Choroid plexus epithelial cell (primary cell): Measurements from ENCODE around the gene ME3.

Source experiments
- DNase-seq: peaks from one replicate; pipeline ENCODE4 v3.0.0-alpha.2; 2010; ENCODE audit warnings: low read depth
- H3K4me3 ChIP-seq: 2 replicates; pipeline ENCODE4 v1.5.1; 2011; ENCODE audit warnings: low read depth, mild to moderate bottlenecking, control low read depth, low read length, moderate library complexity
- TF ChIP-seq, protein P1 (sequence below): conservative IDR thresholded peaks from 2 replicates; pipeline ENCODE4 v1.5.1; 2011; ENCODE audit warnings: low read depth, mild to moderate bottlenecking, control low read depth, inconsistent platforms, low read length, moderate library complexity

Gene ME3

DNA sequence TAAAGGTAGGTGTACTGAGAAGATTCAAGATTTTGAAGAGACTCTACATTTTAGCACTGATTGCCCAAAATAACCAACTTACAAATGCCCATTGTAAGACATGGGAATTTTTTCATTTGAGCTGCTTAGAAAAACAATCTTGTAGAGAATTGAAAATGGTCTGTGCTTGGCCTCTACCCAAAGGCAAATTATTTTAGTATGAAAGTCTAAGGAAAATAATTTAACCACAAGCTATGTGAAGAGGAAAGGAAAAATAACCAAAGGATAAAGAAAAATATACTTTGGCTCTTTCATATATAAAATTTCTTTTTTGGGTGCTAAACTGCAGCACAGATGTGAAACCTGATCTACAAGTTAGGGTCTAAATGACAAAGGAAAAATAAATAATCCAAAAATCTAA lies 54.9 kb downstream of the ME3 start:
- peak; percentile 49 for DNase-seq
- TF ChIP-seq, protein P1, sequence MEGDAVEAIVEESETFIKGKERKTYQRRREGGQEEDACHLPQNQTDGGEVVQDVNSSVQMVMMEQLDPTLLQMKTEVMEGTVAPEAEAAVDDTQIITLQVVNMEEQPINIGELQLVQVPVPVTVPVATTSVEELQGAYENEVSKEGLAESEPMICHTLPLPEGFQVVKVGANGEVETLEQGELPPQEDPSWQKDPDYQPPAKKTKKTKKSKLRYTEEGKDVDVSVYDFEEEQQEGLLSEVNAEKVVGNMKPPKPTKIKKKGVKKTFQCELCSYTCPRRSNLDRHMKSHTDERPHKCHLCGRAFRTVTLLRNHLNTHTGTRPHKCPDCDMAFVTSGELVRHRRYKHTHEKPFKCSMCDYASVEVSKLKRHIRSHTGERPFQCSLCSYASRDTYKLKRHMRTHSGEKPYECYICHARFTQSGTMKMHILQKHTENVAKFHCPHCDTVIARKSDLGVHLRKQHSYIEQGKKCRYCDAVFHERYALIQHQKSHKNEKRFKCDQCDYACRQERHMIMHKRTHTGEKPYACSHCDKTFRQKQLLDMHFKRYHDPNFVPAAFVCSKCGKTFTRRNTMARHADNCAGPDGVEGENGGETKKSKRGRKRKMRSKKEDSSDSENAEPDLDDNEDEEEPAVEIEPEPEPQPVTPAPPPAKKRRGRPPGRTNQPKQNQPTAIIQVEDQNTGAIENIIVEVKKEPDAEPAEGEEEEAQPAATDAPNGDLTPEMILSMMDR: no peak
- no peak overlapping the region for H3K4me3 ChIP-seq

DNA sequence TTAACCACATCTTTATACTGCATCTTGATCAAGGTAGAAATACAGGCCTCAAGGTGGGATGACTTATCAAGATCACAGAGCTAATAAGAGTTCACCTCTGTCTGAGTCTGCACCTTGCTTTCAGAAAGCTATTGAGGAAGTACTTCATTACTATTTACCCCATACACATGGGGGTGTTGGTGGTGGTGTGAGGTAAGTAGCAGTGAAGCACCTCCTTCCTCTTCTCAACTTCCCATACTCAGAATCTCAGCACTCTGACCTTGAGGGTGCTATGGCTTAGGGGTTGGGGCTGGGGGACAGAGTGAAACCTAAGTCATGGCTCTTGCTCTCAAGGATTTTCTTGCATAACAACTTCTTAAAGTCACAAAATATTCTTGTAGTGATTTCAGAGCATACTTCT lies 56.9 kb downstream of the ME3 start:
- TF ChIP-seq, protein P1: no peak
- H3K4me3 ChIP-seq: no peak overlapping the region
- DNase-seq: no peak

DNA sequence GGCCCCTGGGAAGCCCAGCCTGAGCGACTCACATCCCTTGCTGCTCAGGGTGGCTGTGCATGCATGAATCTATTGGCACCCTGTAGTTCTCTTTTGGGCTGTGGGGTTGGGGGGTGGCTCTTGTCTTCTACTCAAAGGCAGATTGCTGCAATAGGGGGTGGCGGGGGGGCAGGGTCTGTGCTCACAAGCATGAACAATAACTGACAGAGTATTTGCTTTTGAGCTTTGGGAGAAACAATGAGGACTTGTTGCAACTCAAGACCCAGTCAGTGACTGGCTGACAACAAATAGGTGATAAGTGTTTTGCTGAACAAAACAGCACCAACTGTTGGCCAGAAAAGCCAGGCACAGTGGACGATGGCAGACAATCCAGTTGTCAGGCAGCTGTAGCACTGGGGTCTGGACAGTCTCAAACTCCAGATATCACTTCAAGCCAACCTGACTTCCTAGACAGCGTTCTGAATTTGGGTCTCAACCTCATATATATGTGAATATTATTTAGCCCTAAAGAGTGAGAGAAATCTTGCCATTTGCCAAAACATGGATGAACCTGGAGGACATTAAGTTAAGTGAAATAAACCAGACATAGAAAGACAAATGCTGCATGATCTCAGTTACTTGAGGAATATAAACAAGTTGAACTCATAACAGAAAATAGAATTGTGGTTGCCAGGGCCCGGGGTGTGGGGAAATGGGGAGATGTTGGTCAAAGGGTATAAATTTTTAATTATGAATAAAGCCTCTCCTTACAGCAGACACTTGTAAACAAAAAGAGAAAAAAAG lies 61.7 kb downstream of the ME3 start:
- TF ChIP-seq, protein P1: no peak
- DNase-seq: no peak
- H3K4me3 ChIP-seq: no peak overlapping the region

DNA sequence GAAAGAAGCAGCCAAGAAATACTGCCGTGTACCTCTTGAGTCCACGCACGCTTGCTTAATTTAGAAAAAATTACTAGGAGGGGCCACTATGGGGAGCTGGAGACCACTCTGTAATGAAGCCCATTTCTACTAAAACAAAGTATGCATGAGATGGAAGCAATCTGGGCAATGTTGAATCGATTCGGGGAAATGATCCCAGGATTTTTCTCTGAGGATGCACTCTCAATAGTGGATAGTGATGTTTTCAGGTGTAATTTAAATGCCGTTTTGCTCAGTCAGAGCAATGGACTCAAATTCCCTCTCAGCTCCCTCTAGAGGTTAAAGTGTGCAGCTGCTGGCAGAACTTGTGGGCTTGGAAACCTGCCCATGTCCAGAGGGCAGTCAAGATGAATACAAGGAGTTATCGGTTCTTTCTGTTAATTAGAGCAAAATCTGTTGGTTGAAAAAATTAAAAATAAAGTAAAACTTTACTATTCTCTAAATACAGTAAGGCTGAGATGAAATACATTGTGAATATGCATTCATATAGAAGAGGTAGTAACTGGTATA lies 64.1 kb downstream of the ME3 start:
- peak; percentile 88 for DNase-seq
- peak overlapping the region; percentile 3 for H3K4me3 ChIP-seq
- TF ChIP-seq, protein P1: peak; percentile 93

DNA sequence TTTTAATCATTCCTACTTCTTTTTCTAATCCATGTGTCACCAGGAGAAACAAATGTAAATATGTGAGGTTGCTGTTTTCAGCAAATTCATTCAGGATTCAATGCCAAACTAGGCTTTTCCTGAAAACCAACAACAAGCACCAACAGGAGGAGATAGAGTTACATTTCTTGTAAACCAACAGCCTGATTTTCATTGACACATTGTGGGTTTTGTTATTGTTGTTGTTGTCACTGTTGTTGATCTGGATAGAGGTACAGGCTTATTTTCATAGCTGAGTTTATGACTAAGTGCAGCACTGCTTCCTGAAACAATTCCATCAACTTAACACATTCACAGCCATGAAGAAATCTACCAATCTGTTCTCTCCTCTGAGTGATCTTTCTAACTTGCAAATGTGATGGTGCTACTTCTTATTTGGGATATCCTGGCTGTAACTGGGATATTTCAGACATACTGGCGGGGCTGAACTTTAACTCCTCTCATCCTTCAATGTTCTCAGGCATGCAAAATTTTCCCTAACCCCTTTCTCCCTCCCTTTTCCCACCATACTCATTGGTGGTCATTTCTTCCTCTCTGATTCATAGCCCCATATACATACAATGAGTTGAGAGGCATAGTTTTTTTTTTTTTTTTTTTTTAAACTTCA lies 65.5 kb downstream of the ME3 start:
- peak; percentile 37 for DNase-seq
- H3K4me3 ChIP-seq: no peak overlapping the region
- TF ChIP-seq, protein P1: peak; percentile 33

DNA sequence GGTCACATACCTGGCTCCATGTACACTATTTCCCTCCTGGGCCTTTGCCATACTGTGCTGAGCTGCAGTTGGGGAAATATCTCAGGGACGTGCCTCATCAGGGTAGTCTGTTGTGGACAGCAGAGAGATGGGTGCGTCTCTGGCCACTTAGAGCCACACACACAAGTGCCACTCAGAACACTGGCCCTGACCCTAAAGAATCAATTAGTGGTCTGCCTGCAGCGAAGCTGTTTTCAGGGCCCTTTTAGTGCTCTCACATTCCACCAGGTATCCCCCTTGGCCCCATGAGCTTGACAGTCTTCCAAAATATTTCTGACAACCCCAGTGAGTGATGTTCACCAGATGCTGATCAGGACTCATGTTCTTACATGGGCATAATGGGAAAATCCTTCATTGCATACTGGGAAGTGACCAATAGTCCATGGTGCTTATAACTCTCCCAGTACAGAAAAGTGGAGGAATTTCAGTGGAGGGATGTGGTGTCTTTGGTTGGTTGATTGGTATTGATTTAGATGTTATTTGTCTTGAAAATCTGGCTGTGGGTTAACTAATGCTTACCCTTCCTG lies 66.1 kb downstream of the ME3 start:
- no peak for DNase-seq
- TF ChIP-seq, protein P1: no peak
- H3K4me3 ChIP-seq: no peak overlapping the region
